ELF-1 (cell line): ENCODE measurements around the gene NR2F1-AS1.

ENCODE experiments used
- DNase-seq: peaks from one replicate; pipeline ENCODE4 v3.0.0-alpha.2; 2016; ENCODE audit warnings: low read depth, low spot score

The NR2F1-AS1 gene

GRCh38 chr5:93580927-93581445 is at the start of gene NR2F1-AS1:
Gene NR2F1-AS1 (minus strand): TSS chr5:93581219.
- DNase-seq, result no peak

GRCh38 chr5:93626801-93627200 is 45.8 kb upstream of the NR2F1-AS1 start:
- DNase-seq, result no peak

GRCh38 chr5:93623153-93623552 is 42.1 kb upstream of the NR2F1-AS1 start:
- no peak for DNase-seq

GRCh38 chr5:93622240-93622885 is 41.3 kb upstream of the NR2F1-AS1 start:
- no peak for DNase-seq

GRCh38 chr5:93621327-93621798 is 40.3 kb upstream of the NR2F1-AS1 start:
- DNase-seq, result peak; percentile 76

- DNase-seq, result peak; percentile 91
Measured at GRCh38 chr5:93620487-93621326, 39.7 kb upstream of the NR2F1-AS1 start.

- no peak for DNase-seq
Measured at GRCh38 chr5:93616538-93617174, 35.6 kb upstream of the NR2F1-AS1 start.

GRCh38 chr5:93612855-93613243 is 31.8 kb upstream of the NR2F1-AS1 start:
- DNase-seq, result no peak

GRCh38 chr5:93611976-93612854 is 31.2 kb upstream of the NR2F1-AS1 start:
- peak; percentile 79 for DNase-seq

- no peak for DNase-seq
Measured at GRCh38 chr5:93611273-93611975, 30.4 kb upstream of the NR2F1-AS1 start.

GRCh38 chr5:93610581-93611272 is 29.7 kb upstream of the NR2F1-AS1 start:
- no peak for DNase-seq

- no peak for DNase-seq
Measured at GRCh38 chr5:93609762-93610161, 28.7 kb upstream of the NR2F1-AS1 start.

GRCh38 chr5:93608855-93609254 is 27.8 kb upstream of the NR2F1-AS1 start:
- no peak for DNase-seq

GRCh38 chr5:93607367-93608258 is 26.6 kb upstream of the NR2F1-AS1 start:
- peak; percentile 75 for DNase-seq

- DNase-seq, result no peak
Measured at GRCh38 chr5:93606382-93606752, 25.3 kb upstream of the NR2F1-AS1 start.

GRCh38 chr5:93604644-93605515 is 23.9 kb upstream of the NR2F1-AS1 start:
- no peak for DNase-seq

- DNase-seq, result no peak
Measured at GRCh38 chr5:93603793-93604643, 23.0 kb upstream of the NR2F1-AS1 start.
